ENCODE data around the gene TRUB1. TPM values are rescaled to one million over a fixed set of nuclear protein-coding genes. Genes with fewer than 3 reads are reported as not detected.

TRUB1 gene
- total RNA-seq, 1 donor from 2014 or later: 18.7 TPM

- Mint-ChIP-seq H3K36me3 (ENCODE audit: low read depth) (peaks cover 16% of the 10 kb centered on the region), H3K9me3 (ENCODE audit: low read depth) (no peaks in the 10 kb centered on the region), H3K27ac (ENCODE audit: unreplicated experiment) (peak overlapping the region; percentile 1), H3K27me3 (ENCODE audit: low read depth) (no peaks in the 10 kb centered on the region), H3K4me1 (ENCODE audit: low read depth) (peaks cover 27% of the 10 kb centered on the region), H3K4me3 (ENCODE audit: unreplicated experiment) (no peak overlapping the region)
- DNase-seq (ENCODE audit: low spot score): no peak
- no peak for TF ChIP-seq CTCF (IDR thresholded peaks at IDR 0.05)
These were observed 2.7 kb downstream of the TRUB1 start for GRCh38 chr10:114940735-114941134.

- Mint-ChIP-seq H3K4me1 (ENCODE audit: low read depth) (peaks cover 27% of the 10 kb centered on the region), H3K36me3 (ENCODE audit: low read depth) (peaks cover 22% of the 10 kb centered on the region), H3K4me3 (ENCODE audit: unreplicated experiment) (no peak overlapping the region), H3K27ac (ENCODE audit: unreplicated experiment) (no peak overlapping the region), H3K9me3 (ENCODE audit: low read depth) (no peaks in the 10 kb centered on the region), H3K27me3 (ENCODE audit: low read depth) (no peaks in the 10 kb centered on the region)
- no peak for DNase-seq (ENCODE audit: low spot score)
- TF ChIP-seq CTCF (IDR thresholded peaks at IDR 0.05): no peak
These were observed 5.0 kb downstream of the TRUB1 start for GRCh38 chr10:114943000-114943399.

GRCh38 chr10:114953047-114953446 is 15.1 kb downstream of the TRUB1 start:
- Mint-ChIP-seq H3K36me3 (ENCODE audit: low read depth) (peaks cover 27% of the 10 kb centered on the region), H3K4me3 (ENCODE audit: unreplicated experiment) (no peak overlapping the region), H3K27me3 (ENCODE audit: low read depth) (no peaks in the 10 kb centered on the region), H3K9me3 (ENCODE audit: low read depth) (no peaks in the 10 kb centered on the region), H3K4me1 (ENCODE audit: low read depth) (peaks cover 23% of the 10 kb centered on the region), H3K27ac (ENCODE audit: unreplicated experiment) (no peak overlapping the region)
- DNase-seq (ENCODE audit: low spot score): no peak
- no peak for TF ChIP-seq CTCF (IDR thresholded peaks at IDR 0.05)

GRCh38 chr10:114955984-114956383 is 18.0 kb downstream of the TRUB1 start:
- H3K9me3 Mint-ChIP-seq (ENCODE audit: low read depth): no peaks in the 10 kb centered on the region
- H3K27ac Mint-ChIP-seq (ENCODE audit: unreplicated experiment): peak overlapping the region; percentile 52

GRCh38 chr10:114956466-114956865 is 18.5 kb downstream of the TRUB1 start:
- no peaks in the 10 kb centered on the region for H3K9me3 Mint-ChIP-seq (ENCODE audit: low read depth)
- H3K27ac Mint-ChIP-seq (ENCODE audit: unreplicated experiment): peak overlapping the region; percentile 52
- DNase-seq (ENCODE audit: low spot score): no peak

More at GRCh38 chr10:114955984-114956383, 18.0 kb downstream of the TRUB1 start:
- TF ChIP-seq CTCF (IDR thresholded peaks at IDR 0.05): no peak
- DNase-seq (ENCODE audit: low spot score): no peak
- Mint-ChIP-seq H3K4me1 (ENCODE audit: low read depth) (peaks cover 19% of the 10 kb centered on the region), H3K4me3 (ENCODE audit: unreplicated experiment) (no peak overlapping the region), H3K27me3 (ENCODE audit: low read depth) (no peaks in the 10 kb centered on the region), H3K36me3 (ENCODE audit: low read depth) (peaks cover 19% of the 10 kb centered on the region)

More at GRCh38 chr10:114956466-114956865, 18.5 kb downstream of the TRUB1 start:
- Mint-ChIP-seq H3K4me1 (ENCODE audit: low read depth) (peaks cover 19% of the 10 kb centered on the region), H3K27me3 (ENCODE audit: low read depth) (no peaks in the 10 kb centered on the region), H3K36me3 (ENCODE audit: low read depth) (peaks cover 21% of the 10 kb centered on the region), H3K4me3 (ENCODE audit: unreplicated experiment) (no peak overlapping the region)
- no peak for TF ChIP-seq CTCF (IDR thresholded peaks at IDR 0.05)

Data from chondrocyte (in vitro differentiated cells).